Measurements from ENCODE around the gene IZUMO1.
A peak's percentile ranks its signal among the peaks of the same experiment; 100 is the strongest.

- TF ChIP-seq CTCF (IDR thresholded peaks at IDR 0.05 in 8 of 11, conservative IDR thresholded peaks at IDR 0.05 in 3 of 11) (no peak), POLR2AphosphoS5 (IDR thresholded peaks at IDR 0.05) (peak; percentile 83 to 88 (median 83))
These were observed 26.0 kb downstream of the IZUMO1 start for GRCh38 chr19:48720613-48721296.
